T47D (cell line): ENCODE data around the gene PKIB.

Source experiments
- DNase-seq, 2 experiments: peaks; one replicate each; pipeline versions ENCODE4 v3.0.0 to v3.0.0-alpha.2; 2011 to 2012; ENCODE audit warnings: low read depth in 1 of 2, low spot score in 1 of 2
- JUND ChIP-seq: IDR thresholded peaks from 2 replicates; pipeline ENCODE4 v1.6.1; 2012; ENCODE audit warnings: low read depth
- in situ Hi-C: cut with HindIII; loops from 2 replicates; pipeline ENCODE4 v1.10.0; 2016; ENCODE audit warnings: low sequenced_read_pairs, low pct_unique_long_range_greater_than_20kb

Gene PKIB

GRCh38 chr6:122660296-122660695 lies 50.1 kb downstream of the PKIB start:
- DNase-seq, result no peak
- no peak for TF ChIP-seq JUND
- in situ Hi-C loops, result no loop called here

- in situ Hi-C loops, result no loop called here
- TF ChIP-seq JUND, result no peak
Measured at GRCh38 chr6:122663981-122664380, 53.8 kb downstream of the PKIB start.

GRCh38 chr6:122665929-122666328 lies 55.7 kb downstream of the PKIB start:
- DNase-seq, result no peak
- in situ Hi-C loops, result no loop called here
- TF ChIP-seq JUND, result no peak

More at GRCh38 chr6:122663981-122664380, 53.8 kb downstream of the PKIB start:
- no peak for DNase-seq

GRCh38 chr6:122666418-122666817 lies 56.2 kb downstream of the PKIB start:
- DNase-seq, result no peak
- in situ Hi-C loops, result no loop called here
- no peak for TF ChIP-seq JUND

GRCh38 chr6:122669418-122669817 lies 59.2 kb downstream of the PKIB start:
- no peak for DNase-seq
- TF ChIP-seq JUND, result no peak
- in situ Hi-C loops, result no loop called here

GRCh38 chr6:122669868-122670267 lies 59.7 kb downstream of the PKIB start:
- DNase-seq, result no peak
- in situ Hi-C loops, result no loop called here

GRCh38 chr6:122671251-122671650 lies 61.0 kb downstream of the PKIB start:
- TF ChIP-seq JUND, result no peak
- in situ Hi-C loops, result no loop called here
- no peak for DNase-seq

More at GRCh38 chr6:122669868-122670267, 59.7 kb downstream of the PKIB start:
- TF ChIP-seq JUND, result no peak

GRCh38 chr6:122673343-122673961 lies 63.2 kb downstream of the PKIB start:
- no peak for DNase-seq
- in situ Hi-C loops, result no loop called here
- TF ChIP-seq JUND, result no peak

- DNase-seq, result no peak
- in situ Hi-C loops, result no loop called here
- no peak for TF ChIP-seq JUND
Measured at GRCh38 chr6:122676146-122676545, 65.9 kb downstream of the PKIB start.

- no peak for DNase-seq
- in situ Hi-C loops, result no loop called here
- no peak for TF ChIP-seq JUND
Measured at GRCh38 chr6:122676688-122677087, 66.5 kb downstream of the PKIB start.

- no peak for TF ChIP-seq JUND
- in situ Hi-C loops, result no loop called here
- DNase-seq, result no peak
Measured at GRCh38 chr6:122677406-122677805, 67.2 kb downstream of the PKIB start.

- no peak for DNase-seq
- in situ Hi-C loops, result no loop called here
- no peak for TF ChIP-seq JUND
Measured at GRCh38 chr6:122678841-122679240, 68.6 kb downstream of the PKIB start.

GRCh38 chr6:122681705-122682104 lies 71.5 kb downstream of the PKIB start:
- in situ Hi-C loops, result no loop called here
- no peak for TF ChIP-seq JUND
- no peak for DNase-seq

- no peak for TF ChIP-seq JUND
- in situ Hi-C loops, result no loop called here
Measured at GRCh38 chr6:122683989-122684651, 73.9 kb downstream of the PKIB start.

More at GRCh38 chr6:122683989-122684651, 73.9 kb downstream of the PKIB start:
- DNase-seq, result no peak
